Stomach (tissue), 4 donors: ENCODE results near the gene FMN2.

Experiments
- EP300 ChIP-seq: sonication (generic); formaldehyde crosslinking; IDR thresholded peaks from one replicate; pipeline ENCODE4 v1.6.1; 2017; ENCODE audit warnings: antibody characterized with exemption
- TF ChIP-seq, protein P1 (sequence below), 7 experiments: fragments of 450-650 bp in 4 of 7; fragments of 200-600 bp in 3 of 7; sonication (generic) in 3 of 7; IDR thresholded peaks; one replicate each; pipeline ENCODE4 v1.5.1; 2016 to 2019; ENCODE audit warnings: antibody characterized with exemption in 7 of 7, control low read depth in 2 of 7, mild to moderate bottlenecking in 1 of 7

- TF ChIP-seq, protein P1, sequence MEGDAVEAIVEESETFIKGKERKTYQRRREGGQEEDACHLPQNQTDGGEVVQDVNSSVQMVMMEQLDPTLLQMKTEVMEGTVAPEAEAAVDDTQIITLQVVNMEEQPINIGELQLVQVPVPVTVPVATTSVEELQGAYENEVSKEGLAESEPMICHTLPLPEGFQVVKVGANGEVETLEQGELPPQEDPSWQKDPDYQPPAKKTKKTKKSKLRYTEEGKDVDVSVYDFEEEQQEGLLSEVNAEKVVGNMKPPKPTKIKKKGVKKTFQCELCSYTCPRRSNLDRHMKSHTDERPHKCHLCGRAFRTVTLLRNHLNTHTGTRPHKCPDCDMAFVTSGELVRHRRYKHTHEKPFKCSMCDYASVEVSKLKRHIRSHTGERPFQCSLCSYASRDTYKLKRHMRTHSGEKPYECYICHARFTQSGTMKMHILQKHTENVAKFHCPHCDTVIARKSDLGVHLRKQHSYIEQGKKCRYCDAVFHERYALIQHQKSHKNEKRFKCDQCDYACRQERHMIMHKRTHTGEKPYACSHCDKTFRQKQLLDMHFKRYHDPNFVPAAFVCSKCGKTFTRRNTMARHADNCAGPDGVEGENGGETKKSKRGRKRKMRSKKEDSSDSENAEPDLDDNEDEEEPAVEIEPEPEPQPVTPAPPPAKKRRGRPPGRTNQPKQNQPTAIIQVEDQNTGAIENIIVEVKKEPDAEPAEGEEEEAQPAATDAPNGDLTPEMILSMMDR (IDR thresholded peaks at IDR 0.05): no peak
- TF ChIP-seq EP300: no peak
These were observed 430.6 kb downstream of the FMN2 start for GRCh38 chr1:240522122-240522822.
